HepG2 (cell line): ENCODE results near the gene TJP2. TPM values are rescaled to one million over a fixed set of nuclear protein-coding genes. Genes with fewer than 3 reads are reported as not detected.

Experiments used
- BRCA1 ChIP-seq: sonication (generic); formaldehyde crosslinking; IDR thresholded peaks from 2 replicates; pipeline ENCODE4 v1.4.0; 2020; ENCODE audit warnings: missing genetic modification reagents
- DNMT3B ChIP-seq: conservative IDR thresholded peaks from 2 replicates; pipeline ENCODE4 v1.6.1; 2016; ENCODE audit warnings: missing biosample characterization, control low read depth
- FOXK2 ChIP-seq: fragments of 450-650 bp; IDR thresholded peaks from 2 replicates; pipeline ENCODE4 v1.6.1; 2016
- FOXO1 ChIP-seq: sonication (generic); formaldehyde crosslinking; IDR thresholded peaks from 2 replicates; pipeline ENCODE4 v1.4.0; 2020; ENCODE audit warnings: missing genetic modification reagents
- KMT2A ChIP-seq: sonication (generic); formaldehyde crosslinking; IDR thresholded peaks from 2 replicates; pipeline ENCODE4 v1.4.0; 2020; ENCODE audit warnings: missing genetic modification reagents
- MIXL1 ChIP-seq: IDR thresholded peaks from 2 replicates; pipeline ENCODE4 v1.6.1; 2016
- NR3C1 ChIP-seq: sonication (generic); formaldehyde crosslinking; IDR thresholded peaks from 2 replicates; pipeline ENCODE4 v1.4.0; 2020; ENCODE audit warnings: missing genetic modification reagents
- SMC3 ChIP-seq: IDR thresholded peaks from 2 replicates; pipeline ENCODE4 v1.6.1; 2011; ENCODE audit warnings: low read length, improper control_type of control experiment
- ZNF383 ChIP-seq: sonication (generic); formaldehyde crosslinking; IDR thresholded peaks from 2 replicates; pipeline ENCODE4 v1.4.0; 2020; ENCODE audit warnings: missing genetic modification reagents, mild to moderate bottlenecking, borderline replicate concordance
- ZNF747 ChIP-seq: sonication (generic); formaldehyde crosslinking; IDR thresholded peaks from 2 replicates; pipeline ENCODE4 v1.8.1; 2023; ENCODE audit warnings: missing genetic modification reagents, mild to moderate bottlenecking, borderline replicate concordance
- ZNF781 ChIP-seq: sonication (generic); formaldehyde crosslinking; IDR thresholded peaks from 2 replicates; pipeline ENCODE4 v1.5.1; 2020; ENCODE audit warnings: borderline replicate concordance, mild to moderate bottlenecking, missing genetic modification reagents; ENCODE audit errors: not compliant biosample characterization
- ZNF782 ChIP-seq: sonication (generic); formaldehyde crosslinking; IDR thresholded peaks from 2 replicates; pipeline ENCODE4 v1.4.0; 2020; ENCODE audit warnings: missing genetic modification reagents, mild to moderate bottlenecking, borderline replicate concordance
- ZNF816 ChIP-seq: sonication (generic); formaldehyde crosslinking; IDR thresholded peaks from 2 replicates; pipeline ENCODE4 v1.8.0; 2022; ENCODE audit warnings: missing genetic modification reagents, mild to moderate bottlenecking, borderline replicate concordance
- polyA plus RNA-seq, 8 experiments: library from polyadenylated mRNA; depleted of rRNA in 3 of 8; stranded (reverse) in 7 of 8; unstranded in 1 of 8; fragments of >200 nt; fragmentation: Illumina TruSeq in 4 of 8; extraction: Trizol in 4 of 8; gene quantifications; 2 replicates each; pipeline versions ENCODE4 v1.2.1 to v1.2.3, GENCODE V29; 2011 to 2016; ENCODE audit warnings: low read depth in 4 of 8, missing spikeins in 1 of 8, mixed read lengths in 1 of 8; ENCODE audit not compliant: insufficient read depth in 1 of 8
- total RNA-seq, 5 experiments: library from RNA; depleted of rRNA; stranded (reverse); fragments of >200 nt; fragmentation: Illumina TruSeq; extraction: Trizol; gene quantifications; 2 replicates each; pipeline ENCODE4 v1.2.3, GENCODE V29; 2016; ENCODE audit warnings: low read depth in 1 of 5
- TF ChIP-seq, protein P1 (sequence below): sonication (generic); formaldehyde crosslinking; IDR thresholded peaks from 2 replicates; pipeline ENCODE4 v1.5.0; 2020; ENCODE audit warnings: mild to moderate bottlenecking, missing genetic modification reagents, borderline replicate concordance
- TF ChIP-seq, protein P2 (sequence below): sonication (generic); formaldehyde crosslinking; IDR thresholded peaks from 2 replicates; pipeline ENCODE4 v1.8.0; 2022; ENCODE audit warnings: missing genetic modification reagents, mild to moderate bottlenecking, inconsistent platforms, borderline replicate concordance
- TF ChIP-seq, protein P3 (sequence below): sonication (generic); formaldehyde crosslinking; IDR thresholded peaks from 2 replicates; pipeline ENCODE4 v1.5.1; 2020; ENCODE audit warnings: mild to moderate bottlenecking, missing genetic modification reagents, moderate library complexity
- TF ChIP-seq, protein P4 (sequence below): sonication (generic); formaldehyde crosslinking; IDR thresholded peaks from 2 replicates; pipeline ENCODE4 v1.5.0; 2020; ENCODE audit warnings: missing genetic modification reagents

Gene TJP2
- total and polyA plus RNA-seq, 2 of the 13 experiments (the other 11 are each of a cell fraction or from before 2014, with no cell fraction given): 109 to 110 TPM

DNA sequence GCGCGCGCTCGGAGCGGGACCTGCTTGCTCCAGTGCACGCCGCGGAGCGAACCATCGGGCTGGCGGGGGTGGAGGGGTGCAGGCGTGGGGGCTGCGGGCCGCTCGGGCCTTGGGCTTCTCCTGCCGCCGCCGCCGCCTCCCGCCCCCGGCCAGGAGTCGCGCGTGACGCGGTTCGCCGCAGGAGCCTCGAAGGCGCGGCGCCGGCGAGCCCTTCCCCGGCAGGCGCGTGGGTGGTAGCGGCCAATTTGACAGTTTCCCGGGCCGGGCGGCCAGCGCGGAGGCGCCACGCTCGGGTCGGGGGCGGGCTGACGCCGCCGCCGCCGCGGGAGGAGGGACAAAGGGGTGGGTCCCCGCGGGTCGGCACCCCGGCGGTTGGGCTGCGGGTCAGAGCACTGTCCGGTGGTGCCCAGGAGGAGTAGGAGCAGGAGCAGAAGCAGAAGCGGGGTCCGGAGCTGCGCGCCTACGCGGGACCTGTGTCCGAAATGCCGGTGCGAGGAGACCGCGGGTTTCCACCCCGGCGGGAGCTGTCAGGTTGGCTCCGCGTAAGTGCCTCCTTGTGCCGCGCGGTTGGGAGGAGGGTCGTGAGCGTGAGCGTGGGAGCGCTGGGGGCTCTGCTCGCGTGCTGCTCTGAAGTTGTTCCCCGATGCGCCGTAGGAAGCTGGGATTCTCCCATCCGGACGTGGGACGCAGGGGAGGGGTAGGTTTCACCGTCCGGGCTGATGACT, at the start of gene TJP2 (continued):
- TF ChIP-seq ZNF747 (0 out of 2 replicates have a peak, but pooled peaks have one; percentile 62), BRCA1 (CRISPR knock-in tag) (no peak), FOXO1 (peak; percentile 51; the same call in 1 of the 2 replicates), ZNF383 (no peak), SMC3 (no peak), KMT2A (CRISPR knock-in tag) (peak; percentile 85), MIXL1 (CRISPR knock-in tag) (no peak), DNMT3B (CRISPR knock-in tag) (no peak), ZNF781 (CRISPR knock-in tag) (no peak), FOXK2 (no peak), NR3C1 (no peak), ZNF816 (CRISPR knock-in tag) (no peak), ZNF782 (CRISPR knock-in tag) (no peak)
- TF ChIP-seq, protein P1, sequence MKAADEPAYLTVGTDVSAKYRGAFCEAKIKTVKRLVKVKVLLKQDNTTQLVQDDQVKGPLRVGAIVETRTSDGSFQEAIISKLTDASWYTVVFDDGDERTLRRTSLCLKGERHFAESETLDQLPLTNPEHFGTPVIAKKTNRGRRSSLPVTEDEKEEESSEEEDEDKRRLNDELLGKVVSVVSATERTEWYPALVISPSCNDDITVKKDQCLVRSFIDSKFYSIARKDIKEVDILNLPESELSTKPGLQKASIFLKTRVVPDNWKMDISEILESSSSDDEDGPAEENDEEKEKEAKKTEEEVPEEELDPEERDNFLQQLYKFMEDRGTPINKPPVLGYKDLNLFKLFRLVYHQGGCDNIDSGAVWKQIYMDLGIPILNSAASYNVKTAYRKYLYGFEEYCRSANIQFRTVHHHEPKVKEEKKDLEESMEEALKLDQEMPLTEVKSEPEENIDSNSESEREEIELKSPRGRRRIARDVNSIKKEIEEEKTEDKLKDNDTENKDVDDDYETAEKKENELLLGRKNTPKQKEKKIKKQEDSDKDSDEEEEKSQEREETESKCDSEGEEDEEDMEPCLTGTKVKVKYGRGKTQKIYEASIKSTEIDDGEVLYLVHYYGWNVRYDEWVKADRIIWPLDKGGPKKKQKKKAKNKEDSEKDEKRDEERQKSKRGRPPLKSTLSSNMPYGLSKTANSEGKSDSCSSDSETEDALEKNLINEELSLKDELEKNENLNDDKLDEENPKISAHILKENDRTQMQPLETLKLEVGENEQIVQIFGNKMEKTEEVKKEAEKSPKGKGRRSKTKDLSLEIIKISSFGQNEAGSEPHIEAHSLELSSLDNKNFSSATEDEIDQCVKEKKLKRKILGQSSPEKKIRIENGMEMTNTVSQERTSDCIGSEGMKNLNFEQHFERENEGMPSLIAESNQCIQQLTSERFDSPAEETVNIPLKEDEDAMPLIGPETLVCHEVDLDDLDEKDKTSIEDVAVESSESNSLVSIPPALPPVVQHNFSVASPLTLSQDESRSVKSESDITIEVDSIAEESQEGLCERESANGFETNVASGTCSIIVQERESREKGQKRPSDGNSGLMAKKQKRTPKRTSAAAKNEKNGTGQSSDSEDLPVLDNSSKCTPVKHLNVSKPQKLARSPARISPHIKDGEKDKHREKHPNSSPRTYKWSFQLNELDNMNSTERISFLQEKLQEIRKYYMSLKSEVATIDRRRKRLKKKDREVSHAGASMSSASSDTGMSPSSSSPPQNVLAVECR (CRISPR knock-in tag): peak; percentile 69; the same call in 1 of the 2 replicates
- TF ChIP-seq, protein P2, sequence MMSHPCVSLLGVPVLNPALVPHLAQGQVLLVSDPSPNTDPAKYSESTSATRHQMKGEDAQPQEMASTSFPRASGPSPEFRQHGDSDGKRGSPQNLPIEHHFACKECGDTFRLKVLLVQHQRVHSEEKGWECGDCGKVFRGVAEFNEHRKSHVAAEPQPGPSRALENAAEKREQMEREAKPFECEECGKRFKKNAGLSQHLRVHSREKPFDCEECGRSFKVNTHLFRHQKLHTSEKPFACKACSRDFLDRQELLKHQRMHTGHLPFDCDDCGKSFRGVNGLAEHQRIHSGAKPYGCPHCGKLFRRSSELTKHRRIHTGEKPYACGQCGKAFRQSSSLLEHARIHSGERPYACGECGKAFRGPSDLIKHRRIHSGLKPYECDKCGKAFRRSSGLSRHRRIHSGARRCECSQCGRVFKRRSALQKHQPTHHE: no peak
- TF ChIP-seq, protein P3, sequence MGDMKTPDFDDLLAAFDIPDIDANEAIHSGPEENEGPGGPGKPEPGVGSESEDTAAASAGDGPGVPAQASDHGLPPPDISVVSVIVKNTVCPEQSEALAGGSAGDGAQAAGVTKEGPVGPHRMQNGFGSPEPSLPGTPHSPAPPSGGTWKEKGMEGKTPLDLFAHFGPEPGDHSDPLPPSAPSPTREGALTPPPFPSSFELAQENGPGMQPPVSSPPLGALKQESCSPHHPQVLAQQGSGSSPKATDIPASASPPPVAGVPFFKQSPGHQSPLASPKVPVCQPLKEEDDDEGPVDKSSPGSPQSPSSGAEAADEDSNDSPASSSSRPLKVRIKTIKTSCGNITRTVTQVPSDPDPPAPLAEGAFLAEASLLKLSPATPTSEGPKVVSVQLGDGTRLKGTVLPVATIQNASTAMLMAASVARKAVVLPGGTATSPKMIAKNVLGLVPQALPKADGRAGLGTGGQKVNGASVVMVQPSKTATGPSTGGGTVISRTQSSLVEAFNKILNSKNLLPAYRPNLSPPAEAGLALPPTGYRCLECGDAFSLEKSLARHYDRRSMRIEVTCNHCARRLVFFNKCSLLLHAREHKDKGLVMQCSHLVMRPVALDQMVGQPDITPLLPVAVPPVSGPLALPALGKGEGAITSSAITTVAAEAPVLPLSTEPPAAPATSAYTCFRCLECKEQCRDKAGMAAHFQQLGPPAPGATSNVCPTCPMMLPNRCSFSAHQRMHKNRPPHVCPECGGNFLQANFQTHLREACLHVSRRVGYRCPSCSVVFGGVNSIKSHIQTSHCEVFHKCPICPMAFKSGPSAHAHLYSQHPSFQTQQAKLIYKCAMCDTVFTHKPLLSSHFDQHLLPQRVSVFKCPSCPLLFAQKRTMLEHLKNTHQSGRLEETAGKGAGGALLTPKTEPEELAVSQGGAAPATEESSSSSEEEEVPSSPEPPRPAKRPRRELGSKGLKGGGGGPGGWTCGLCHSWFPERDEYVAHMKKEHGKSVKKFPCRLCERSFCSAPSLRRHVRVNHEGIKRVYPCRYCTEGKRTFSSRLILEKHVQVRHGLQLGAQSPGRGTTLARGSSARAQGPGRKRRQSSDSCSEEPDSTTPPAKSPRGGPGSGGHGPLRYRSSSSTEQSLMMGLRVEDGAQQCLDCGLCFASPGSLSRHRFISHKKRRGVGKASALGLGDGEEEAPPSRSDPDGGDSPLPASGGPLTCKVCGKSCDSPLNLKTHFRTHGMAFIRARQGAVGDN (CRISPR knock-in tag): peak; percentile 76; the same call in 1 of the 2 replicates
- TF ChIP-seq, protein P4, sequence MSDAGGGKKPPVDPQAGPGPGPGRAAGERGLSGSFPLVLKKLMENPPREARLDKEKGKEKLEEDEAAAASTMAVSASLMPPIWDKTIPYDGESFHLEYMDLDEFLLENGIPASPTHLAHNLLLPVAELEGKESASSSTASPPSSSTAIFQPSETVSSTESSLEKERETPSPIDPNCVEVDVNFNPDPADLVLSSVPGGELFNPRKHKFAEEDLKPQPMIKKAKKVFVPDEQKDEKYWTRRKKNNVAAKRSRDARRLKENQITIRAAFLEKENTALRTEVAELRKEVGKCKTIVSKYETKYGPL: no peak
